VCaP (cell line): ENCODE data around the gene DDR1.

Source experiments
- H3K27ac ChIP-seq: fragments of 450-650 bp; 2 replicates; pipeline ENCODE4 v1.5.1; 2017
- CTCF ChIP-seq: fragments of 450-650 bp; conservative IDR thresholded peaks from 2 replicates; pipeline ENCODE4 v1.5.1; 2017; ENCODE audit warnings: mild to moderate bottlenecking, moderate library complexity

The DDR1 gene

GRCh38 chr6:30889921-30890645, 5.8 kb downstream of the DDR1 start:
- no peak for TF ChIP-seq CTCF
- no peak overlapping the region for H3K27ac ChIP-seq

- no peak for TF ChIP-seq CTCF
- no peak overlapping the region for H3K27ac ChIP-seq
Observed at GRCh38 chr6:30890646-30891449, 6.5 kb downstream of the DDR1 start.

- TF ChIP-seq CTCF: no peak
- H3K27ac ChIP-seq: no peak overlapping the region
Observed at GRCh38 chr6:30891450-30891723, 7.1 kb downstream of the DDR1 start.

GRCh38 chr6:30891816-30892538, 7.7 kb downstream of the DDR1 start:
- TF ChIP-seq CTCF: no peak
- no peak overlapping the region for H3K27ac ChIP-seq

- TF ChIP-seq CTCF: 0 out of 2 replicates have a peak, but pooled peaks have one; percentile 7
- H3K27ac ChIP-seq: no peak overlapping the region
Observed at GRCh38 chr6:30893001-30893591, 8.8 kb downstream of the DDR1 start.

GRCh38 chr6:30893666-30894065, 9.3 kb downstream of the DDR1 start:
- TF ChIP-seq CTCF: no peak
- H3K27ac ChIP-seq: no peak overlapping the region

GRCh38 chr6:30894381-30894780, 10.1 kb downstream of the DDR1 start:
- no peak overlapping the region for H3K27ac ChIP-seq
- TF ChIP-seq CTCF: no peak
